ENCODE measurements around the gene KIF27.

KIF27 gene

DNA sequence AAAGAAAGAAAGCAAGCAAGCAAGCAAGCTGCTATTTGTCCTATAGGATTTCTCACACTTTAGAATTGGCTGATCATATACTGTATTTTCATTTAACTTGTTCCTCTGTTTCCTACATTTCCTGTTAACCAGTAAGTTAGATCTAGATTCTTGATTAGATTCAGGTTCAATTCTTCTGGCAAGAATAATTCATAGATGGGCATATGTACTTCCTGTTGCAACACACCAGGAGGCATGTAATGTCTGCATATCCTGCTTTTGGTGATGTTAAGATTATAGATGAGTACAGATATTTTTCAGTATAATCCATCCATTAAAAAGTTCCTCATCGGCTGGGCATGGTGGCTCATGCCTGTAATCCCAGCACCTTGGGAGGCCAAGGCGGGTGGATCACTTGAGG, 10.8 kb upstream of the KIF27 start:
- peak overlapping the region; percentile 24; the same call in 1 of the 2 replicates for H3K4me2 ChIP-seq (ENCODE audit: insufficient read depth, low read length)
- no peak for DNase-seq
- no peak overlapping the region for H3K27ac ChIP-seq (ENCODE audit: low read length)

GRCh38 chr9:83930881-83931280, 9.6 kb upstream of the KIF27 start:
- no peaks in the 10 kb centered on the region for H3K27me3 ChIP-seq (ENCODE audit: insufficient read depth, low read length, poor library complexity)
- no peak overlapping the region for H3K27ac ChIP-seq (ENCODE audit: low read length)
- no peak for TF ChIP-seq EZH2 (IDR thresholded peaks at IDR 0.05; ENCODE audit: borderline replicate concordance, low read depth, low read length, severe bottlenecking)
- TF ChIP-seq, protein P1, sequence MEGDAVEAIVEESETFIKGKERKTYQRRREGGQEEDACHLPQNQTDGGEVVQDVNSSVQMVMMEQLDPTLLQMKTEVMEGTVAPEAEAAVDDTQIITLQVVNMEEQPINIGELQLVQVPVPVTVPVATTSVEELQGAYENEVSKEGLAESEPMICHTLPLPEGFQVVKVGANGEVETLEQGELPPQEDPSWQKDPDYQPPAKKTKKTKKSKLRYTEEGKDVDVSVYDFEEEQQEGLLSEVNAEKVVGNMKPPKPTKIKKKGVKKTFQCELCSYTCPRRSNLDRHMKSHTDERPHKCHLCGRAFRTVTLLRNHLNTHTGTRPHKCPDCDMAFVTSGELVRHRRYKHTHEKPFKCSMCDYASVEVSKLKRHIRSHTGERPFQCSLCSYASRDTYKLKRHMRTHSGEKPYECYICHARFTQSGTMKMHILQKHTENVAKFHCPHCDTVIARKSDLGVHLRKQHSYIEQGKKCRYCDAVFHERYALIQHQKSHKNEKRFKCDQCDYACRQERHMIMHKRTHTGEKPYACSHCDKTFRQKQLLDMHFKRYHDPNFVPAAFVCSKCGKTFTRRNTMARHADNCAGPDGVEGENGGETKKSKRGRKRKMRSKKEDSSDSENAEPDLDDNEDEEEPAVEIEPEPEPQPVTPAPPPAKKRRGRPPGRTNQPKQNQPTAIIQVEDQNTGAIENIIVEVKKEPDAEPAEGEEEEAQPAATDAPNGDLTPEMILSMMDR (IDR thresholded peaks at IDR 0.05; ENCODE audit: borderline replicate concordance, extremely low read depth, low read length, poor library complexity, severe bottlenecking) = no peak
- H3K4me3 ChIP-seq (ENCODE audit: low read depth in 1 of 2, low read length in 2 of 2) = no peak overlapping the region
- no peaks in the 10 kb centered on the region for H4K20me1 ChIP-seq (ENCODE audit: insufficient read depth, low read length)
- no peaks in the 10 kb centered on the region for H3K36me3 ChIP-seq (ENCODE audit: insufficient read depth, low read length)
- H3K79me2 ChIP-seq (ENCODE audit: insufficient read depth, low read length) = no peaks in the 10 kb centered on the region
- H3K4me2 ChIP-seq (ENCODE audit: insufficient read depth, low read length) = no peak overlapping the region
- H3K9ac ChIP-seq (ENCODE audit: low read depth, low read length) = no peak overlapping the region
- no peak for DNase-seq
- no peak for ATAC-seq (ENCODE audit: insufficient read depth, low read depth)
- no peaks in the 10 kb centered on the region for H3K9me3 ChIP-seq (ENCODE audit: insufficient read depth, low read length, severe bottlenecking)
- H3K4me1 ChIP-seq (ENCODE audit: insufficient read depth, low read length) = peaks cover 17% of the 10 kb centered on the region
- H2AFZ ChIP-seq (ENCODE audit: low read depth, low read length) = no peak overlapping the region

More for the DNA sequence above, 10.8 kb upstream of the KIF27 start:
- H3K9me3 ChIP-seq (ENCODE audit: insufficient read depth, low read length, severe bottlenecking) = no peaks in the 10 kb centered on the region
- H4K20me1 ChIP-seq (ENCODE audit: insufficient read depth, low read length) = no peaks in the 10 kb centered on the region
- no peaks in the 10 kb centered on the region for H3K79me2 ChIP-seq (ENCODE audit: insufficient read depth, low read length)
- H3K9ac ChIP-seq (ENCODE audit: low read depth, low read length) = no peak overlapping the region
- peak; percentile 82 for ATAC-seq (ENCODE audit: insufficient read depth, low read depth)
- H3K4me1 ChIP-seq (ENCODE audit: insufficient read depth, low read length) = peaks cover 17% of the 10 kb centered on the region
- H2AFZ ChIP-seq (ENCODE audit: low read depth, low read length) = no peak overlapping the region
- no peaks in the 10 kb centered on the region for H3K27me3 ChIP-seq (ENCODE audit: insufficient read depth, low read length, poor library complexity)
- H3K36me3 ChIP-seq (ENCODE audit: insufficient read depth, low read length) = no peaks in the 10 kb centered on the region
- H3K4me3 ChIP-seq (ENCODE audit: low read depth in 1 of 2, low read length in 2 of 2) = no peak overlapping the region
- no peak for TF ChIP-seq EZH2 (IDR thresholded peaks at IDR 0.05; ENCODE audit: borderline replicate concordance, low read depth, low read length, severe bottlenecking)
- TF ChIP-seq, protein P1 (IDR thresholded peaks at IDR 0.05; ENCODE audit: borderline replicate concordance, extremely low read depth, low read length, poor library complexity, severe bottlenecking) = peak; percentile 9

DNA sequence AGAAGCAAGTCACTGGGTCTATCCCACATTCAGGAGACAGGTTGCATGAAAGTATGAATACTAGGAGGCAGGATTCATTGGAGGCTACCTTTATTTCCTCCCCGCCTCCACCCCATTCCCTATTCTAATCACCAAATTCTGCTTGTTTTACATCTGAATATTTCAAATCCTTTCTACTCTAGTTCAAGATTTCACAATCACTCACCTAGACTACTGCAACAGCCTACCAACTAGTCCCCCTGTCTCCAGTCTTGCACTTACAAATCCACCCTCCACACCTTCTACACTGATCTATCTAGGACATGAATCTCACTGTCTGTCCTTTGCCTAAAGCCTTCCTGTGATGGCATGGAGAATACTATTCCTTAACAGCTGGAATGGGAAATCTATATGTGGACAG, 6.4 kb upstream of the KIF27 start:
- no peak for TF ChIP-seq EZH2 (IDR thresholded peaks at IDR 0.05; ENCODE audit: borderline replicate concordance, low read depth, low read length, severe bottlenecking)
- TF ChIP-seq, protein P1 (IDR thresholded peaks at IDR 0.05; ENCODE audit: borderline replicate concordance, extremely low read depth, low read length, poor library complexity, severe bottlenecking) = no peak
- Histone ChIP-seq H3K4me1 (ENCODE audit: insufficient read depth, low read length) (peaks cover 17% of the 10 kb centered on the region), H4K20me1 (ENCODE audit: insufficient read depth, low read length) (no peaks in the 10 kb centered on the region), H3K4me3 (ENCODE audit: low read depth in 1 of 2, low read length in 2 of 2) (no peak overlapping the region), H3K36me3 (ENCODE audit: insufficient read depth, low read length) (no peaks in the 10 kb centered on the region), H3K27me3 (ENCODE audit: insufficient read depth, low read length, poor library complexity) (no peaks in the 10 kb centered on the region), H3K9ac (ENCODE audit: low read depth, low read length) (no peak overlapping the region), H2AFZ (ENCODE audit: low read depth, low read length) (no peak overlapping the region), H3K79me2 (ENCODE audit: insufficient read depth, low read length) (no peaks in the 10 kb centered on the region), H3K9me3 (ENCODE audit: insufficient read depth, low read length, severe bottlenecking) (no peaks in the 10 kb centered on the region), H3K27ac (ENCODE audit: low read length) (no peak overlapping the region), H3K4me2 (ENCODE audit: insufficient read depth, low read length) (no peak overlapping the region)
- DNase-seq (no peak), ATAC-seq (ENCODE audit: insufficient read depth, low read depth) (no peak)
